Measurements from ENCODE around the gene TMED5.

TMED5 gene

GRCh38 chr1:93154898-93155297, 25.3 kb downstream of the TMED5 start:
- Mint-ChIP-seq H3K36me3 (ENCODE audit: low read depth) (peaks cover 59% of the 10 kb centered on the region), H3K27ac (no peak overlapping the region), H3K4me1 (ENCODE audit: low read depth) (peaks cover 15% of the 10 kb centered on the region), H3K9me3 (no peaks in the 10 kb centered on the region), H3K27me3 (no peaks in the 10 kb centered on the region), H3K4me3 (no peak overlapping the region)

- Mint-ChIP-seq H3K4me3 (no peak overlapping the region), H3K9me3 (no peaks in the 10 kb centered on the region), H3K27me3 (no peaks in the 10 kb centered on the region), H3K36me3 (ENCODE audit: low read depth) (peaks cover 63% of the 10 kb centered on the region), H3K4me1 (ENCODE audit: low read depth) (peaks cover 15% of the 10 kb centered on the region), H3K27ac (no peak overlapping the region)
Observed at GRCh38 chr1:93152835-93153234, 27.4 kb downstream of the TMED5 start.

GRCh38 chr1:93151474-93151873, 28.7 kb downstream of the TMED5 start:
- H3K36me3 Mint-ChIP-seq (ENCODE audit: low read depth): peaks cover 72% of the 10 kb centered on the region
- no peak overlapping the region for H3K27ac Mint-ChIP-seq
- no peak overlapping the region for H3K4me3 Mint-ChIP-seq
- H3K9me3 Mint-ChIP-seq: no peaks in the 10 kb centered on the region
- H3K27me3 Mint-ChIP-seq: no peaks in the 10 kb centered on the region
- peaks cover 15% of the 10 kb centered on the region for H3K4me1 Mint-ChIP-seq (ENCODE audit: low read depth)

DNA sequence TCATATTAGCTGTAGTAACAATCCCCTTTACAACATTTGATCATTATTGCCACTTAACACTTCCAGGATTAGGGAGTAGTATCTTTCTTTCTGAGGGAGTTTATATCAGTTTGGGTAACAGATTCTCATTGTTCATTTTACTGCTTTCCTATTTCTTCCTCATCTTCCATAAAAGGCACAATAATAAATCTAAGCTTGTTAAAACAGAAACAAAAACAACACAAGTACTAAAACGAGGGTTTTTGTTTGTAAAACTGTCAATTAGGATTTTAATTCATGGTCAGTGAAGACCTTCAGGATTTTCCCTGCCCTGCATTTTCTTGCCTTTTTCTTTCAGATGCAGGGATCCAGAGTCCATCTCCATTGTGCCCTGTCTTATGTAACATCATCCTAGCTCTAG, 29.5 kb downstream of the TMED5 start:
- no peaks in the 10 kb centered on the region for H3K9me3 Mint-ChIP-seq
- H3K4me3 Mint-ChIP-seq: no peak overlapping the region
- peaks cover 10% of the 10 kb centered on the region for H3K4me1 Mint-ChIP-seq (ENCODE audit: low read depth)
- H3K27me3 Mint-ChIP-seq: no peaks in the 10 kb centered on the region
- H3K36me3 Mint-ChIP-seq (ENCODE audit: low read depth): peaks cover 67% of the 10 kb centered on the region
- H3K27ac Mint-ChIP-seq: no peak overlapping the region

DNA sequence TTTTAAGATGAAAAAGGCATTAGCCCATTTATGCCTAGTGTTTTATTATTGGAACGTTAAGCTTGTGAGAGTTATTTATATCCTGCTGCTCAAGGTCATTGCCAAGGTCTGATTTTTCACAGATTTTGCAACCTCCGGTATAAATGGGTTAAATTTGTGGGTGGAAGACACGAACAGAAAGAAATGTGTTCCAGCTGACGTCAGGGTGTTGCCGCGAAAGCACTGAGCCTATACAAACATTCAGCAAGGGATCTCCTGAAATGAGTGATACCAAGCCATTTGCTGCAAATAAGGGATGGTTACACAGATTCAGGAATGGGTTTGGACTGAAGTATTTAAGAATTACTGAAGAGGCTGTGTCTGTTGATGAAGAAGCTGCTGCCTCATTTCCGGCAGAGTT, 32.2 kb downstream of the TMED5 start:
- Mint-ChIP-seq H3K36me3 (ENCODE audit: low read depth) (peaks cover 59% of the 10 kb centered on the region), H3K4me3 (no peak overlapping the region), H3K9me3 (no peaks in the 10 kb centered on the region), H3K27me3 (no peaks in the 10 kb centered on the region), H3K4me1 (ENCODE audit: low read depth) (no peaks in the 10 kb centered on the region), H3K27ac (no peak overlapping the region)

- no peak overlapping the region for H3K27ac Mint-ChIP-seq
Observed at GRCh38 chr1:93143769-93144168, 36.4 kb downstream of the TMED5 start.

GRCh38 chr1:93143136-93143535, 37.1 kb downstream of the TMED5 start:
- no peaks in the 10 kb centered on the region for H3K4me1 Mint-ChIP-seq (ENCODE audit: low read depth)
- no peak overlapping the region for H3K4me3 Mint-ChIP-seq
- peak overlapping the region; percentile 5 for H3K27ac Mint-ChIP-seq
- H3K36me3 Mint-ChIP-seq (ENCODE audit: low read depth): peaks cover 50% of the 10 kb centered on the region
- no peaks in the 10 kb centered on the region for H3K27me3 Mint-ChIP-seq
- no peaks in the 10 kb centered on the region for H3K9me3 Mint-ChIP-seq

More at GRCh38 chr1:93143769-93144168, 36.4 kb downstream of the TMED5 start:
- H3K36me3 Mint-ChIP-seq (ENCODE audit: low read depth): peaks cover 50% of the 10 kb centered on the region
- no peaks in the 10 kb centered on the region for H3K27me3 Mint-ChIP-seq
- no peak overlapping the region for H3K4me3 Mint-ChIP-seq
- no peaks in the 10 kb centered on the region for H3K4me1 Mint-ChIP-seq (ENCODE audit: low read depth)
- H3K9me3 Mint-ChIP-seq: no peaks in the 10 kb centered on the region

DNA sequence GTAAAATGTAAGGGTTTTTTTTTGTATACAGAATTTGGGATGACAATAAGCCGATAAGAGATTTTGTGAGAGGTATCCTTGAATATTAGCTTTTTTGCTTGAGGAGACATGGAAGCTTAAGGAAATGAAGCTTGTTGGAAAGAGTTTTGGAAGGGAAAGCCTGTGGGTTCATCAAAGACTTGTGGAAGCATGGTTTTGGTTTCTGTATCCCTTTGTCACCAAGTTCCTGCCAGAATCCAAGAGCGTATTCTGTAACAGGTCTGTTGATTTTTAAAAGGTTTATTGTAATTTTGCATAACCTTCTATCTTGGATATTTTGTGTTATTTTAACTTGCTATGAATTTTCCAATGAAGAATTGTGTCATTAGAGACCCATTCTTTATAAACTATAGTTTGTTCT, 38.1 kb downstream of the TMED5 start:
- H3K36me3 Mint-ChIP-seq (ENCODE audit: low read depth): peaks cover 52% of the 10 kb centered on the region
- H3K9me3 Mint-ChIP-seq: no peaks in the 10 kb centered on the region
- no peaks in the 10 kb centered on the region for H3K4me1 Mint-ChIP-seq (ENCODE audit: low read depth)
- H3K4me3 Mint-ChIP-seq: no peak overlapping the region
- H3K27me3 Mint-ChIP-seq: no peaks in the 10 kb centered on the region
- H3K27ac Mint-ChIP-seq: no peak overlapping the region

GRCh38 chr1:93140106-93140505, 40.1 kb downstream of the TMED5 start:
- Mint-ChIP-seq H3K27me3 (no peaks in the 10 kb centered on the region), H3K27ac (no peak overlapping the region), H3K9me3 (no peaks in the 10 kb centered on the region), H3K4me1 (ENCODE audit: low read depth) (no peaks in the 10 kb centered on the region), H3K36me3 (ENCODE audit: low read depth) (peaks cover 61% of the 10 kb centered on the region), H3K4me3 (no peak overlapping the region)

- no peaks in the 10 kb centered on the region for H3K4me1 Mint-ChIP-seq (ENCODE audit: low read depth)
- H3K27me3 Mint-ChIP-seq: no peaks in the 10 kb centered on the region
- no peaks in the 10 kb centered on the region for H3K9me3 Mint-ChIP-seq
- no peak overlapping the region for H3K27ac Mint-ChIP-seq
- peaks cover 70% of the 10 kb centered on the region for H3K36me3 Mint-ChIP-seq (ENCODE audit: low read depth)
- H3K4me3 Mint-ChIP-seq: no peak overlapping the region
Observed at GRCh38 chr1:93137604-93138292, 42.5 kb downstream of the TMED5 start.

- H3K9me3 Mint-ChIP-seq: no peaks in the 10 kb centered on the region
- H3K27ac Mint-ChIP-seq: no peak overlapping the region
- H3K27me3 Mint-ChIP-seq: no peaks in the 10 kb centered on the region
- no peaks in the 10 kb centered on the region for H3K4me1 Mint-ChIP-seq (ENCODE audit: low read depth)
- H3K36me3 Mint-ChIP-seq (ENCODE audit: low read depth): peaks cover 61% of the 10 kb centered on the region
- no peak overlapping the region for H3K4me3 Mint-ChIP-seq
Observed at GRCh38 chr1:93136445-93136844, 43.8 kb downstream of the TMED5 start.

DNA sequence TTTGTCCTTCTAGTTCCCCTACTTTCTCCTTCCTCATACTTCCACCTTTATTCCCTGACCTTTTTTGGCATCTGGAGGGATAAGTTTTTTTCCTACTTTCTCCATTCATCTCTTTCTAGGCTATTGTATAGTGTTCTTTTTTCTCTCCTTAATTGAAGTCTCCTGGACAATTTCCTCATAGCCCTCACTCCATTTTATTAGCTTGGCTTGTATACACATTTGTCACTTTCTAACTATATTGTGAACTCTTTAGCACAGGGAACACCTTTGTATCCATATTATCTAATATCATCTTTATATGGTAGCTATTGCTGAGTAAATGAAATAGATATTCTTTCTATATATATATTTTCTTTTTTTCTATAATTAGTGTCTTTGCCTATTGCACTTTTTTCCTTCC, 47.6 kb downstream of the TMED5 start:
- Mint-ChIP-seq H3K27me3 (no peaks in the 10 kb centered on the region), H3K36me3 (ENCODE audit: low read depth) (peaks cover 34% of the 10 kb centered on the region), H3K27ac (no peak overlapping the region), H3K9me3 (no peaks in the 10 kb centered on the region), H3K4me3 (no peak overlapping the region), H3K4me1 (ENCODE audit: low read depth) (no peaks in the 10 kb centered on the region)

GRCh38 chr1:93129507-93130099, 50.6 kb downstream of the TMED5 start:
- H3K4me1 Mint-ChIP-seq (ENCODE audit: low read depth): no peaks in the 10 kb centered on the region
- no peaks in the 10 kb centered on the region for H3K27me3 Mint-ChIP-seq
- H3K4me3 Mint-ChIP-seq: no peak overlapping the region
- H3K9me3 Mint-ChIP-seq: no peaks in the 10 kb centered on the region
- no peak overlapping the region for H3K27ac Mint-ChIP-seq
- peaks cover 28% of the 10 kb centered on the region for H3K36me3 Mint-ChIP-seq (ENCODE audit: low read depth)

- Mint-ChIP-seq H3K9me3 (no peaks in the 10 kb centered on the region), H3K27me3 (no peaks in the 10 kb centered on the region), H3K27ac (no peak overlapping the region), H3K4me1 (ENCODE audit: low read depth) (no peaks in the 10 kb centered on the region), H3K36me3 (ENCODE audit: low read depth) (peaks cover 39% of the 10 kb centered on the region), H3K4me3 (no peak overlapping the region)
Observed at GRCh38 chr1:93124556-93125355, 55.5 kb downstream of the TMED5 start.

GRCh38 chr1:93123201-93123783, 56.9 kb downstream of the TMED5 start:
- Mint-ChIP-seq H3K27ac (no peak overlapping the region), H3K36me3 (ENCODE audit: low read depth) (peaks cover 46% of the 10 kb centered on the region), H3K9me3 (no peaks in the 10 kb centered on the region), H3K4me3 (no peak overlapping the region), H3K4me1 (ENCODE audit: low read depth) (no peaks in the 10 kb centered on the region), H3K27me3 (no peaks in the 10 kb centered on the region)
